ENCODE measurements around the gene NUP160.

GRCh38 chr11:47870404-47870803 lies 22.3 kb upstream of the NUP160 start:
- no peak for TF ChIP-seq POLR2AphosphoS5 (IDR thresholded peaks at IDR 0.05; ENCODE audit: low read depth, low read length)
- no peak for TF ChIP-seq POLR2A (IDR thresholded peaks at IDR 0.05; ENCODE audit: low read depth, low read length)
- no peak for TF ChIP-seq TAF1 (IDR thresholded peaks at IDR 0.05; ENCODE audit: low read depth, low read length)
- TF ChIP-seq SPI1 (IDR thresholded peaks at IDR 0.05; ENCODE audit: low read depth, low read length), result no peak
- TF ChIP-seq POU2F2 (IDR thresholded peaks at IDR 0.05; ENCODE audit: low read depth, low read length), result no peak
- no peak for TF ChIP-seq PAX5 (IDR thresholded peaks at IDR 0.05; ENCODE audit: insufficient read depth, low read length, severe bottlenecking)
